K562 (cell line): ENCODE data around the gene MARK2. TPM values are rescaled to one million over a fixed set of nuclear protein-coding genes. Genes with fewer than 3 reads are reported as not detected.

ENCODE experiments used
- BRCA1 ChIP-seq, 2 experiments: fragments of 450-650 bp in 1 of 2; sonication (generic) in 1 of 2; formaldehyde crosslinking in 1 of 2; IDR thresholded peaks; 2 replicates each; pipeline versions ENCODE4 v1.5.0 to v1.6.1; 2017 to 2020; ENCODE audit warnings: mild to moderate bottlenecking in 1 of 2, missing genetic modification reagents in 1 of 2
- EP300 ChIP-seq: IDR thresholded peaks from 2 replicates; pipeline ENCODE4 v1.6.1; 2012; ENCODE audit warnings: low read length, improper control_type of control experiment
- L3MBTL2 ChIP-seq: fragments of 450-650 bp; IDR thresholded peaks from 2 replicates; pipeline ENCODE4 v1.6.1; 2016; ENCODE audit warnings: mild to moderate bottlenecking, moderate library complexity
- NONO ChIP-seq, 2 experiments: fragments of 200-400 bp in 1 of 2; fragments of 450-650 bp in 1 of 2; formaldehyde crosslinking in 1 of 2; IDR thresholded peaks; 2 replicates each; pipeline ENCODE4 v1.6.1; 2017; ENCODE audit warnings: low read depth in 2 of 2, mild to moderate bottlenecking in 2 of 2, moderate library complexity in 2 of 2, low read length in 1 of 2
- SREBF2 ChIP-seq: sonication (generic); formaldehyde crosslinking; IDR thresholded peaks from 2 replicates; pipeline ENCODE4 v1.4.0; 2020; ENCODE audit warnings: mild to moderate bottlenecking, missing genetic modification reagents
- ZBTB1 ChIP-seq: sonication (generic); formaldehyde crosslinking; IDR thresholded peaks from 2 replicates; pipeline ENCODE4 v1.8.1; 2023; ENCODE audit warnings: missing genetic modification reagents, low read depth, mild to moderate bottlenecking, borderline replicate concordance
- ZNF143 ChIP-seq: sonication (generic); formaldehyde crosslinking; IDR thresholded peaks from 2 replicates; pipeline ENCODE4 v1.9.0; 2022; ENCODE audit warnings: mild to moderate bottlenecking, missing genetic modification reagents
- ZNF347 ChIP-seq: fragments of 450-650 bp; formaldehyde crosslinking; IDR thresholded peaks from 2 replicates; pipeline ENCODE4 v1.4.0; 2020; ENCODE audit warnings: low read depth, mild to moderate bottlenecking, moderate library complexity
- polyA plus RNA-seq, 8 experiments: library from polyadenylated mRNA; depleted of rRNA in 4 of 8; stranded (reverse) in 5 of 8; unstranded in 3 of 8; fragments of >200 nt; fragmentation: Nextera tagmentation in 2 of 8; fragmentation: Illumina TruSeq in 1 of 8; extraction: Ambion mirVana in 2 of 8; extraction: Trizol in 1 of 8; gene quantifications; 2 replicates each; pipeline versions ENCODE4 v1.2.1 to v1.2.3, GENCODE V29; 2011 to 2014; ENCODE audit warnings: inconsistent platforms in 1 of 8, missing spikeins in 1 of 8
- total RNA-seq, 7 experiments: library from RNA; depleted of rRNA in 6 of 7; stranded (reverse); fragments of >200 nt in 6 of 7; fragmentation: Illumina TruSeq in 2 of 7; extraction: Trizol in 2 of 7; gene quantifications; 2 replicates each; pipeline versions ENCODE4 v1.2.1 to v1.2.3, GENCODE V29; 2011 to 2021; ENCODE audit warnings: low replicate concordance in 1 of 7
- TF ChIP-seq, protein P1 (sequence below), 2 experiments: fragments of 450-650 bp; formaldehyde crosslinking in 1 of 2; IDR thresholded peaks; 2 replicates each; pipeline versions ENCODE4 v1.4.0 to v1.6.1; 2014 to 2020; ENCODE audit warnings: mild to moderate bottlenecking in 2 of 2, borderline replicate concordance in 1 of 2, low read depth in 1 of 2

MARK2 gene
- total and polyA plus RNA-seq, 9 of the 15 experiments (the other 6 are each of a cell fraction or from before 2014, with no cell fraction given): 0.32 to 43.5 (median 15.1) TPM

- TF ChIP-seq BRCA1 (IDR thresholded peaks at IDR 0.05): no peak
- TF ChIP-seq BRCA1 (CRISPR knock-in tag; IDR thresholded peaks at IDR 0.05): no peak
- TF ChIP-seq, protein P1, sequence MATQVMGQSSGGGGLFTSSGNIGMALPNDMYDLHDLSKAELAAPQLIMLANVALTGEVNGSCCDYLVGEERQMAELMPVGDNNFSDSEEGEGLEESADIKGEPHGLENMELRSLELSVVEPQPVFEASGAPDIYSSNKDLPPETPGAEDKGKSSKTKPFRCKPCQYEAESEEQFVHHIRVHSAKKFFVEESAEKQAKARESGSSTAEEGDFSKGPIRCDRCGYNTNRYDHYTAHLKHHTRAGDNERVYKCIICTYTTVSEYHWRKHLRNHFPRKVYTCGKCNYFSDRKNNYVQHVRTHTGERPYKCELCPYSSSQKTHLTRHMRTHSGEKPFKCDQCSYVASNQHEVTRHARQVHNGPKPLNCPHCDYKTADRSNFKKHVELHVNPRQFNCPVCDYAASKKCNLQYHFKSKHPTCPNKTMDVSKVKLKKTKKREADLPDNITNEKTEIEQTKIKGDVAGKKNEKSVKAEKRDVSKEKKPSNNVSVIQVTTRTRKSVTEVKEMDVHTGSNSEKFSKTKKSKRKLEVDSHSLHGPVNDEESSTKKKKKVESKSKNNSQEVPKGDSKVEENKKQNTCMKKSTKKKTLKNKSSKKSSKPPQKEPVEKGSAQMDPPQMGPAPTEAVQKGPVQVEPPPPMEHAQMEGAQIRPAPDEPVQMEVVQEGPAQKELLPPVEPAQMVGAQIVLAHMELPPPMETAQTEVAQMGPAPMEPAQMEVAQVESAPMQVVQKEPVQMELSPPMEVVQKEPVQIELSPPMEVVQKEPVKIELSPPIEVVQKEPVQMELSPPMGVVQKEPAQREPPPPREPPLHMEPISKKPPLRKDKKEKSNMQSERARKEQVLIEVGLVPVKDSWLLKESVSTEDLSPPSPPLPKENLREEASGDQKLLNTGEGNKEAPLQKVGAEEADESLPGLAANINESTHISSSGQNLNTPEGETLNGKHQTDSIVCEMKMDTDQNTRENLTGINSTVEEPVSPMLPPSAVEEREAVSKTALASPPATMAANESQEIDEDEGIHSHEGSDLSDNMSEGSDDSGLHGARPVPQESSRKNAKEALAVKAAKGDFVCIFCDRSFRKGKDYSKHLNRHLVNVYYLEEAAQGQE (IDR thresholded peaks at IDR 0.05; ENCODE audit: borderline replicate concordance): no peak
- TF ChIP-seq, protein P1 (CRISPR knock-in tag; IDR thresholded peaks at IDR 0.05; ENCODE audit: low read depth): no peak
- TF ChIP-seq ZNF347 (CRISPR knock-in tag): no peak
- TF ChIP-seq EP300: no peak
- no peak for TF ChIP-seq SREBF2 (CRISPR knock-in tag)
- 0 out of 2 replicates have a peak, but pooled peaks have one; percentile 13 for TF ChIP-seq L3MBTL2
- TF ChIP-seq ZBTB1 (CRISPR knock-in tag): 0 out of 2 replicates have a peak, but pooled peaks have one; percentile 3
- TF ChIP-seq NONO (IDR thresholded peaks at IDR 0.05; ENCODE audit: low read depth in 2 of 2, low read length in 1 of 2): no peak
- TF ChIP-seq ZNF143 (CRISPR knock-in tag): peak; percentile 34; the same call in 1 of the 2 replicates
These were observed 822 bp downstream of the MARK2 start (continued) for GRCh38 chr11:63839508-63840355.
